DMS153 treated with DMSO at 0.1 percent for 48 hours (cell line): ENCODE results near the gene GOLGA2.
"Not testable (repeated sequence)": the region's sequence is repeated elsewhere in the genome, so short reads cannot be mapped to it uniquely, and the experiment has no call there.

ENCODE experiments used
- DNase-seq: peaks from one replicate; lab custom pipeline; 2025; ENCODE audit not compliant: unreplicated experiment; lab: John Stamatoyannopoulos, UW

The GOLGA2 gene

GRCh38 chr9:128244091-128244836, 31.5 kb downstream of the GOLGA2 start:
- no peak for DNase-seq

- DNase-seq = no peak
Observed at GRCh38 chr9:128243215-128244018, 32.4 kb downstream of the GOLGA2 start.

GRCh38 chr9:128242828-128243214, 33.0 kb downstream of the GOLGA2 start:
- DNase-seq = no peak

- no peak for DNase-seq
Observed at GRCh38 chr9:128242124-128242523, 33.7 kb downstream of the GOLGA2 start.

GRCh38 chr9:128233817-128234406, 41.9 kb downstream of the GOLGA2 start:
- no peak for DNase-seq

GRCh38 chr9:128232528-128233428, 43.0 kb downstream of the GOLGA2 start:
- DNase-seq = no peak

GRCh38 chr9:128231638-128232527, 43.9 kb downstream of the GOLGA2 start:
- no peak for DNase-seq

GRCh38 chr9:128230897-128231296, 44.9 kb downstream of the GOLGA2 start:
- DNase-seq = not testable (repeated sequence)

- DNase-seq = no peak
Observed at GRCh38 chr9:128226412-128226801, 49.4 kb downstream of the GOLGA2 start.

- no peak for DNase-seq
Observed at GRCh38 chr9:128225770-128226411, 49.9 kb downstream of the GOLGA2 start.

GRCh38 chr9:128224877-128225276, 50.9 kb downstream of the GOLGA2 start:
- no peak for DNase-seq

GRCh38 chr9:128222880-128223670, 52.7 kb downstream of the GOLGA2 start:
- no peak for DNase-seq

- DNase-seq = no peak
Observed at GRCh38 chr9:128222026-128222425, 53.8 kb downstream of the GOLGA2 start.

GRCh38 chr9:128219831-128220230, 56.0 kb downstream of the GOLGA2 start:
- no peak for DNase-seq

GRCh38 chr9:128218518-128219389, 57.1 kb downstream of the GOLGA2 start:
- DNase-seq = peak; percentile 95

- DNase-seq = no peak
Observed at GRCh38 chr9:128218172-128218517, 57.7 kb downstream of the GOLGA2 start.

GRCh38 chr9:128216781-128217553, 58.8 kb downstream of the GOLGA2 start:
- no peak for DNase-seq
